HG02759 (cell line): ENCODE data around the gene HOXC5.

ENCODE experiments used
- ATAC-seq: cut with Tn5 transposase; IDR thresholded peaks from one replicate; pipeline ENCODE4 v1.9.1; 2021; ENCODE audit warnings: mild to moderate bottlenecking, moderate library complexity; ENCODE audit not compliant: unreplicated experiment

Gene HOXC5

DNA sequence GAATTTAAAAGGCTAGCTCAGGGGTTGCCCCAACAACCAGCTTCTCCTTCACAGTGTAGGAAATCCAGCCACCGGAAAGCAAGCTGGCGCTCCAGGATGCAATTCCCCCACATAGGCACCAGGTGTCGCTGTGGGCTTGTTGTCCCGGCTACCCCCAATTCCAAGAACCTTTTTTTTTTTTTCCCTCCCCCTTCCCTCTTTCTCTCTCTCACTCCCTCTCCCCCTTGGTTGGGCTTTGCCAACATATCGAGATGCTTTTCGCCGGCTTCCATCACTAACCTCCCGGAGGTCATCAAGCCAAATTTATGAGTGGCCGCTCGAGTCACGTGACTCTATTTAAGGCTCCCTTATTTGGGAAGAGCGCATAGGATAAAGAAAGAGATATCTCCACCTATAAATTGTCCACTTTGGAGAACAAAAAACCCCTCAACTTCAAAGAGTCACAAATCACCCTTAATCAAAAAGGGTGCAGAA is at the start of gene HOXC5:
Gene HOXC5, plus strand, starts transcription at position 424 of the 474 bp plus-strand sequence. CDS start 73 bp downstream, outside the sequence.
- ATAC-seq = no peak

DNA sequence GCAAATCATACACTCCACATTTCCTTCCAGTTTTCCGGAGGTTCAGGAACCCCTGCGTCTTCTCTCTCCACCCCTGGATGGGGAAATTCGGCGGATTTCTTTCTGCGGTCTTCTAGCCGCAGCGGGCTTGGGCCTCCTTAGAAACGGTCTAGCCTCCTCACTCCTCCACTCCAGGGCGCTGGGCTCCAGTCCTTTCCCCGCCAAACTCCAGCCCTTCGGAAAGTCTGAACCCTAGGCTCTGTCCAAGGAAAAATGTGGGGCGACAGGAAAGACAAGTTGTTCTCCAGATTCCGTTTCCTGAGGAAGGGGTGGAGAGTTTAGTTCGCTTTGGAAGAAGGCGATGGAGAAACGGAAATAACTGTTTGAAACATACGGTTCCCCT is 49.3 kb upstream of the HOXC5 start:
- no peak for ATAC-seq

DNA sequence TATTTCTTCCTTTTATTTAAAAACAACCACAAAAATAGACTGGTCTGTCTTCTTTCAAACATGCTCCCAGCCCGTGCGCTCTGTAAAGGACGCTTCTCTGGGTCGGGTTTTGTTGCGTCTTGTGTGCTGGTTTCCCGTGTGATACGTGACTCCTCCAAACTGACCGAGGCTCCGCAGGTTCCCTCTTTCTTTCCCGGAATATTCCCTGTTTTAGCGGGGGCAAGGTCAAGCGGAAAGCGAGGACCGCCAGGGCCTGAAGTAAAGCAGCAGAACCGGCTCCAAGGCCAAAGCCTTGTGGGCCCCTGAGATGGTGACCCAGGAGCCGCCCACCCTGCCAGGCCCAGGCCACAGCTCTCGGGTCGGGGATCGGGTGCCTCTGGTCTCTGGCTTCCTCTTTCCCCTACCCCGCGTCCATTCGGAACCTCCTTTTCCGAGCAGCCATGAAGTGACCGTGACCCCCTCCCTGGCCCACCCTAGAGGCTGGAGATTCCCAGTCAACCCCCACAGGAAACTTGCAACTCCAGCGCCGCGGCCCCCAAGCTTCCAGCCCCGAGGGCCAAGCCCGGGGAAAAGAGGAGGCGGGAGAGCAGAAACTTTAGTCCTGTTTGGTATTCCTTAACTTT is 48.8 kb upstream of the HOXC5 start:
- no peak for ATAC-seq

DNA sequence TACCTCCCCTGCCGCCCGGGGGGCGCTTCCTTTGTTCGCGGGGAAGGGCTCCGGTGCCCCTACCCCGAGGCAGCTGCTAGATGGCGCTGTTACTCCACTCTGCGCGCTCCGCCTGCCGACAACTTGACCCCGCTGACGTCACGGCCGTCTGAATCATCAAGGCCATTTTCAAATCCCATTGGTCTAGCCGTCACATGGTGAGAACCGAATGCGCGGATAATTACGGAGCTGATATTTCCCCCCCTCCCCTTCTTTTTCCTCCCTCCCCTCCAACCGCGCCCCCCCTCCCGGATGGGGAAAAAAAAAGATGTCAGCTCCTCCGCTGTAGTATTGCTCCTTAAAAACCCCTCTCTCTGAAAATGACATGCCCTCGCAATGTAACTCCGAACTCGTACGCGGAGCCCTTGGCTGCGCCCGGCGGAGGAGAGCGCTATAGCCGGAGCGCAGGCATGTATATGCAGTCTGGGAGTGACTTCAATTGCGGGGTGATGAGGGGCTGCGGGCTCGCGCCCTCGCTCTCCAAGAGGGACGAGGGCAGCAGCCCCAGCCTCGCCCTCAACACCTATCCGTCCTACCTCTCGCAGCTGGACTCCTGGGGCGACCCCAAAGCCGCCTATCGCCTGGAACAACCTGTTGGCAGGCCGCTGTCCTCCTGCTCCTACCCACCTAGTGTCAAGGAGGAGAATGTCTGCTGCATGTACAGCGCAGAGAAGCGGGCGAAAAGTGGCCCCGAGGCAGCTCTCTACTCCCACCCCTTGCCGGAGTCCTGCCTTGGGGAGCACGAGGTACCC is 47.8 kb upstream of the HOXC5 start, which contains the start of gene HOXC10:
Gene HOXC10, plus strand, starts transcription at position 246 of the 791 bp plus-strand sequence. Its CDS starts 114 bp downstream, at position 360.
- no peak for ATAC-seq

DNA sequence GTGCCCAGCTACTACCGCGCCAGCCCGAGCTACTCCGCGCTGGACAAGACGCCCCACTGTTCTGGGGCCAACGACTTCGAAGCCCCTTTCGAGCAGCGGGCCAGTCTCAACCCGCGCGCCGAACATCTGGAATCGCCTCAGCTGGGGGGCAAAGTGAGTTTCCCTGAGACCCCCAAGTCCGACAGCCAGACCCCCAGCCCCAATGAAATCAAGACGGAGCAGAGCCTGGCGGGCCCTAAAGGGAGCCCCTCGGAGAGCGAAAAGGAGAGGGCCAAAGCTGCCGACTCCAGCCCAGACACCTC is 47.2 kb upstream of the HOXC5 start:
- no peak for ATAC-seq

DNA sequence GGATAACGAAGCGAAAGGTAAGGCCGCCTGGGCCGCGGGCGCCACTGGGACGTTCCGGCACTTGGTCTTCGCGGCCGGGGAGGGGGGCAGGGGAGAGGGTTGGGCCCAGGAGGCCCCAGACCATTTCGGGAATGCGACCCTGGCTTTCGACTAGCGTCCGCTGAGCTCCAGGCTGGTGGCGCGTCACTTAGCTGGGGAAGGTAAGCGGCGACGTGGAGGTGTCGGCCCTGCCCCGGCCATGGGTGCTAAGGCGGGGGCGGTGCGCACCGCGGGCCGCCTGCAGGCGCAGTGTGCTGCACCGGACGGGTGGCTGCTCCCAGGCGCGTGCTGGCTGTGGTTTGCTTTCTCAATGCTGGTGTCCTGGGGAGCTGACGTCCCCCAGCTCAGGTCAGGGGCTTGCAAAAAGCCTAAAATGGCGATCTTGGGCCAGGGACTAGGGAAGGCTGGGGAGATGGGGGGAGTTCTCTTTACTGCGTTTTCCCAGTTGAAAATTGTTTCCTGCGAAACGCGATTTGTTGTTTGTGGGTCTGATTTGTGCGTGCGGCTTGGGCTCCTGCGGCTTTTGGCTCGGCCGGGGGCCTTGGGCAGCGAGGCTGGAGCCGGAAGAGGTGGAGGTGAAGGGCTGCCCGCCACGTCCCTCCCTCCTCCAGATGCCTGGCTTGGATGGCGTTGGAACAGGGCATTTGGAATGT is 46.7 kb upstream of the HOXC5 start:
- no peak for ATAC-seq

DNA sequence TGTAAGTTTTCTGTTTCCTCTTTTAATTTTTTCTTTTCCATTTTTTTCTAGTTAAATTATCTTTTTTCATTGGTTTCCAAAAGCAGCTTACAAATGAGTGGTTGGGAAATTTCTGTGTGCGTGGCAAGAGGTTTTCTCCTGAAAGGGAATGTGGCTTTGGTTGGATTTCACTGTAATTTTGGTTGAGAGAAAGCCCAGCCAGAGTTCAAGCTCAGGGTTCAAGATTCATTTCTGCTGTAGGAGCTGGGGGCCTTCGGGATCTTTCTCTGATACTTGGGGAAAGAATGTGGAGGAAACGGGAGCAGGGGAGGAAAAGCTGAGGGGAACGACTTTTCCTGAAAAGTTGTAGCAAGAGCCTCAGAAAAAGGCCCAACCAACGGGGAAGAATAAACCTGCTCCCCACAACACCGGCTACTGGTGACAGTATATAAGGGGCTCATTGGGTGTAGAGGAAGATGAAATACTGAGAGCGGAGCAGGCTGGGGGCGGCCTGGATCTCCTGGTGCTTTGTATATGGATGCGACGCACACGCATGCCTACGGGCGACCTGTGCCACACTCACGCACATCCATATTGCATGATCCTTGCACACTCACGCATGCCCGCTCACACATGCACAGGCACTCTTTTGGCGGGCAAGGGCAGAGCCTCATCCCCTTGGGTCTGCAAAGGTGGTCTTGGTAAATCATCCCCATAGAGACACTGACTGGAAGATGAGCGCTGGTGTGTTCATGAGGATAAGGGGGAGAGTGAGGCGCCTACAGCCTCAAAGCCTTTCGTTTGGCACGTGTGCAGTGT is 46.0 kb upstream of the HOXC5 start:
- ATAC-seq = no peak

DNA sequence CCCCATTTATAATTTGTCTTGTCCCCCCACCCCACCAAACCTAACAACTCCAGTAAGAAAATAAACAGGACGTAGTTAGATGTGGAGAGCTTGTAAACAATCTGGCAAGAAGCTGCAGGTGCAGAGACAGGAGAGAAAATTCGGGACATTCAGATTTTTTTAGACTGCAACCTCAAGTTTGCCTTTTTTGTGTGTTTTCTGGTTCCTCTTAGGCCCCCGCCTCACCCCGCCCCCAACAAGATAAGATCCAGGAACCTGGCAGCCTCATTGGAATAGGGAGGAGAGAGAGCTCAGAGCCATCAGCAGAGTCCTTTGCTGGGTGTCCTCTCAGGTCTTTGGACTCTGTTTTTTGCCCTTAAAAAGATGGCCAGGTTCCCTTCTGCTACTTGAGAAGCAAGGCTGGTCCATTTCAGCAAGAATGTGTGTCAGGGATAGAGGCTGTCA is 45.0 kb upstream of the HOXC5 start:
- no peak for ATAC-seq

DNA sequence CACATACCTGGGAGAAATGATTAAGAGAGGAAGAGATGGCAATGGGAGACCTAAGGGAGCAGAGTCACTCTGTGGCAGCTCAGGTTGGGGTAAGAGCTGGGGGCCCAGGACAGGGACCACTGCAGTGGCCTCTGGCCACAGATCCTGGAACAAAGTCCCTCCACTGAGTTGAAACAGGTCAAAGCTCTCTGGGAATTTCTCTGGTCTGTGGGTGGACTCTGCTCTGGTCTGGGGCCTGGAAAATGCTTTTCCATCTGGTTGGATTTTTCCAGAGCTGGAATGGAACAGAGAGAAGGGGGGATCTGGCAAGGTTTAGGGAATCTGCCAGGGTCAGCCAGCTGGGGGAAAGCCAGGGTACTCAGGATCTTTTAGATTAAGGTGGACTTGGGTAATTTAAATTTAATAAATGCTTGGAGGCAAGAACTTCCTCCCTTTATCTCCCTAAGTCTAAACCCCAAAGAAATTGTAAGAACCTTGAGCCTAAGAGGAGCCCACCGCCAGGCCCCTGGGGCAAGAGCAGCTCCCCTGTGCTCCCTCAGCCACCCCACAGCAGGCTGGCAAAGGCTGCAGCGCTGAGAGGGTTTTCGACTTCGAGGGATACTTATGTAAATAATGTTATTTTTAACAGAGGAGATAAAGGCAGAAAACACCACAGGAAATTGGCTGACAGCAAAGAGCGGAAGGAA is 44.2 kb upstream of the HOXC5 start:
- ATAC-seq = no peak

DNA sequence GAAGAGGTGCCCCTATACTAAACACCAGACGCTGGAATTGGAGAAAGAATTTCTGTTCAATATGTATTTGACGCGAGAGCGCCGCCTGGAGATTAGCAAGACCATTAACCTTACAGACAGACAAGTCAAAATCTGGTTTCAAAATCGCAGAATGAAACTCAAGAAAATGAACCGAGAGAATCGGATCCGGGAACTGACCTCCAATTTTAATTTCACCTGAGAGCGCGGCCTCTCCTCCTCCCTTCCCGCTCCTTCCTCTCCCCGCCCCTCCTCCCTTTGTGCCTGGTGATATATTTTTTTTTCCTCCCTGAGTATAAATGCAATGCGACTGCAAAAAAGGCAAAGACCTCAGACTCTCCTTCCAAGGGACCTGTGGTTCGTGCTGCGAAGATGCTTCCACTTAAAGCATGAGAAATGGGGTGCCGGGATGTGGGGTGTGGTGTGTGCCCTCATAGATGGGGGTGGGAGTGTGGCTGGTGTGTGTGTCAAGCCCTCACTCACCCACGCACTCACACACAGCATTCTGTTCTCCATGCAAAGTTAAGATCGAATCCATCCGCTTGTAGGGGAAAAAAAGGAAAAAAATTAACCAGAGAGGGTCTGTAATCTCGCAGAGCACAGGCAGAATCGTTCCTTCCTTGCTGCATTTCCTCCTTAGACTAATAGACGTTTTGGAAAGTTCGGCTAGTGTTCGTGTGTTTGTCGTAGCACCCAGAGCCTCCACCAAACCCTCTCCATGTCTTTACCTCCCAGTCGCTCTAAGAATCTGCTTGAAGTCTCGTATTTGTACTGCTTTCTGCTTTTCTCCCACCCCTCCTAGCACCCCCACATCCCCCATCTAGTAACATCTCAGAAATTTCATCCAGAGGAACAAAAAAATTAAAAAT is 43.4 kb upstream of the HOXC5 start:
- no peak for ATAC-seq

DNA sequence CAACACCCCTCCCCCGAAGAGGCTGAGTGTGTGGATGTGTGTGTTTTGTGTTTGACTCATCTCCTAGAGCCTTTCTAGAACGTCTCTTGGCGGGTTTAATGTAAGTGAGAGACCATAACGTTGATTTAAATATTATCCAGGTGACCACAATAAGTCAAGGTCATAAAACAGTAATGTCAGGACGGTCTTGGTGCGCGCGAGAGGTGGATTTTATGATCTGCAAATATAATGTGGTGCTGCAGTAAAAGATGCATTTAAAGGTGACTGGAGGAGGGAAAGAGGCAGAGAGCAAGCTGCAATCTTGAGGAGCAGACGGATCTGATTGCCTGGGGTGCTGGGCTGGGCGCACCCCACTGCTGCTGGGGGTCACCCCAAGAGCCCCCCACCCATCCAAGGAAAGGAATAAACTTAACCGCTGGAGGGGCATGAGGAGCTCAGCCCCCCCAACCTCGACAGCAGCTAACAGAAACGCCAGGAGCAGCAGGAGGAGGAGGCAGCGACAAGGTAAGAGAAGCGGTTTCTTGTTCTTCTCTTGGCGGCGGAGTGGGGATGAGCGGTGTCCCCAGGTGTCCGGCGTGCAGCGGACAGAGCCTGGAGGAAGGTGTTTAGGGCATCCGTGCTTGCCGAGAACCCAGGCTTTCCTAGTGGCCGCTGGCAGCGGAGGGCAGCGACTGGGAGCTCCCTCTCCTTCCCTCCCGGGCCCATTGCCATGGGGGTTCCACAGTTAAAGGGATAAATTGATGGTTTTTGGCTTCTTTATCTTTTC is 42.4 kb upstream of the HOXC5 start:
- ATAC-seq = no peak

DNA sequence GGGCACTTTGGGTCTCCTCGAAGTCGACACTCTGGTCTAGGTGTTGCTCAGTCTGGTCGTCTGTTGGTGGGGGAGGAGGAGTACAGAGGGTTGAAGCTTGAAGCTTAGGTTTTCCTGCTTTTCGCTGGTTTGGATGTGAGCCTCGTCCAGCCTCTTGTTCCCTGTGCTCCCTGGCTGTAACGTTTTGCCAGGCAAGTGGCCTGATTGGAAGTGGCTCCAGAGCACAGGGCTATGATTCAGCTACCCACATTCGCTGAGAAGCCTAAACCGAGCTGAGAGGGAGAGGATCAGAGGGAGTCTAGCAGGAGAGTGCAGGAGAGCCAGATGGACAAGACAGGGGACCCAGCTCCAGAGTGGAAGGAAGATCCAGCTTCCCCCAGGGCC is 41.8 kb upstream of the HOXC5 start:
- ATAC-seq = no peak

DNA sequence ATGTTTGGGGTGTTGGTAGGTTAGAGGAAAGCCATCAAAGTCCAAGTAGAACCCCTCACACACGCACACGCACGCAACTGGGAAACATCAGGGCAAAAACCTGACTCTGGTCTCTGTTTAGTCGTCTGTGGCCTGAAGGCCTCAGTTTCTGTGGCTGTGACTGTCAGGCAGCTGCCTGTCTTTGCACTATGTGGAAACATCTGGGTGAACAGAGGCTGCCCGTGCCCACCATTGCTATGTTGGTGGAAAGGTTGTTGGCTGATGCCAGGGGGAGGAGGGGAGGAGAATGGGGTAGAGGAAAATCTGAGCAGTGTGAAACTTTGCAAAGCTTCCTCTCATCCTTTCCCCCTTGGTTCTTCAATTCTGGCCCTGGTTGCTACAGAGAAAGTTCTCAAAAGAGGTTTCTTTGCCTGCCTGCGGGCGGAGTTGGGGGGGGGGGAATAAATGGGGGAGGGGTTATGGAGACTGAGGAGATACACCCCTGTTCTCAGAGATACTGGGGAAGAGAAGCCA is 40.4 kb upstream of the HOXC5 start:
- ATAC-seq = no peak

DNA sequence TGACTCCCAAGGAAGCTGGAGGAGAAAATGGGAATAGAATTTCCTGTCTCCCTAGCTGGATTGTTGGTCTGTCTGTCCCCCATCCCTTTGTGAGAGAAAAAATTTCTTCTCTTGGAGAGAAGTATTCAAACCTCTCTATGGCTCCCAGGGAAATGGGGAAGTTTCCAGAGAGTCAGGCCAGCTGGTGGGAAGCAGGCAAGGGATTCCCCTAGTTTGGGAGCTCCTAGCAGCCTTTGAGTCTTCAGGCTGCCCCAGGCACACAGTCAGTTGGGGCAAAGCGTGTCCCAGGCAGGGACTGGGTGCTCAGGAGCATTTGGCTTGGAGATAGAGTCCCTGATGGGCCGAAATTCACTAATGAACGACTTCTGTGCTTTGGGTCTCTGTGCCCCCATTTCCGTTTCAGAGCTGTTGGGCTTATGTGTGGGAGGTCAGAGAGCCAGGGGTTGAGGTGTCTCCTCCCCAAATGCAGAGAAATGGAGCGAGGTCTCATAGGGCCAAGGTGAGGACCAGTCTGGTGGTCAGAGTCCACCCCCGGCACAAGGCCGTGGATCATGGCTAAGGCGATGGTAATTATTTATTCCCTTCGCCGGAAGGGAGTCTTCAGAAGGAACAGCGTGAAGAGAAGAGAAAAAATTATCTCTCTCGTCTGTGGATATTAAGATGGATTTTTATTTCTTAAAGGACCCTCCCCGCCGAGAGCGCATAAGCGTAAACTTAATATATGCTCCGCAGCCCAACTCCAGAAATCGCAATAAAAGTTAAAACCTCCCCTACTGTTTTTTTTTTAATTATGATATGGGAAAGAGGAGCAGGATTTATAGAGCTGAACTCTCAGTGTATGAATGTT is 39.5 kb upstream of the HOXC5 start:
- ATAC-seq = no peak

DNA sequence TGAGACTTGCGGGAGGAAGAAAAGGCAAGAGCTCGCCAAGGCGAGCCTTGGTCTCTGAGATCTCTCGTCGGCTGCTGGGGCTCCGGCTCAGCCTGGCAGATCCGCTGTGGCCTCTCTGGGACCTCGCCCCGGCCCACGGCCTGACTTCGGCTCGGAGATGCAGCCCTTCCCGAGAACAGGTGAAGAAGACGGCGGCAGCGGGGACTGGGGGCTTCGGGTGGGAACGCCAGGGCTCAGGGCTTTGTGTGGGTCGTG is 38.9 kb upstream of the HOXC5 start:
- no peak for ATAC-seq

DNA sequence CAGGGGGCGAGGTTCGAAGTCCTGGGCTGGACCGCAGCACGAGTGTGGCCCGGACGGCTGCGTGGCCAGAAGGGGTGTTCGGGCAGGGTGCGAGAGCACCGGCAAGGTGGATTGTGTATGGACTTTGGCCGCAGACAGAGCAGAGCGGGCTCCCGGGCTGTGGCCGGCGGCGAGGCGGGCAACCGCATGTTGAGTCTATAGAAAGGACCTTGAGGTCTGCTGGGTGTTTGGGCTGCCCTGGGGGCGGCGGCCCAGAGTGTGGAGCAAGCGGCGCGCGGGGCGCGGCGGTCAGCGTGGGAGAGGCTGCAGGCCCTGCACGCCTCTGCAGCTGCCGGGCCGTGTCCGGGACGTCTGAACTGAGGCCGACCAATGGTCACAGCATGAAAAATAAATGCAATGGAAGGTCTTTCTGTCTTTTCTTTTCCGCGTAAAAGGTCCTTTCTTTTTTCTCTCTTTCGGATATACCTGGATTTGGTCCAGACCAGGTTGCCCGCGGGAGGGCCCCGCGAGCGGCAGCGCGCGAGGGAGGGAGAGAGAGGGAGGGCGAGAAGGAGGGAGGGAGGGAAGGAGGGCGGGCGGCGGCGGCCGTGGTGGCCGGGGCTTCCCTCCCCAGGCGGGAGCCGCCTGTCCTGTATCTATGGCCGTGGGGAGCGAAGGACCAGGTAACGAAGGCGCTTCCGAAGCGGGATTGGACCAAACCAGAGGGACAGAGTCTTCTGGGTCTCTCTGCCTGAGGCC is 38.4 kb upstream of the HOXC5 start:
- ATAC-seq = no peak

DNA sequence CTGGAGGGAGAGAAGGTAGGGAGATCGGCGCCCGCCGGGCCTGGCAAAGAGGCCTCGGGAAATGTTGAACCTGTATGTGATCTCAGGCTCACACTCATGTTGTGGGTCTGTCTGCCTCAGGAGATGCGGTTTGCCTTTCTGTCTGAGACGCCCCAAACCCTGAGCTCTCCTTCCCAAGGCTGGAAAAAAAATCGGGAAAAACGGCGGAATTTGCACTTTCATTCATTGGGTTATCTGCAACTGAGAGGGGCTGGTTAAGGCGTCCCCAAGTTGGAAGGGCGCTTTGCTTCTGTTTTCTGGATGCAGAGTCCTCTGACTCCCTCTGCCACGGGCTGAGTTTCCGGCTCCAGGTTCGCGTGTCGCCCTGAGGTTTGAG is 37.9 kb upstream of the HOXC5 start:
- ATAC-seq = no peak
